IPS DF 4.7 (cell line): ENCODE results near the gene BAK1.

Experiments
- DNase-seq: peaks from one replicate; pipeline ENCODE4 v3.0.0-alpha.2; 2013; ENCODE audit warnings: low spot score; ENCODE audit errors: extremely low read depth

BAK1 gene

DNA sequence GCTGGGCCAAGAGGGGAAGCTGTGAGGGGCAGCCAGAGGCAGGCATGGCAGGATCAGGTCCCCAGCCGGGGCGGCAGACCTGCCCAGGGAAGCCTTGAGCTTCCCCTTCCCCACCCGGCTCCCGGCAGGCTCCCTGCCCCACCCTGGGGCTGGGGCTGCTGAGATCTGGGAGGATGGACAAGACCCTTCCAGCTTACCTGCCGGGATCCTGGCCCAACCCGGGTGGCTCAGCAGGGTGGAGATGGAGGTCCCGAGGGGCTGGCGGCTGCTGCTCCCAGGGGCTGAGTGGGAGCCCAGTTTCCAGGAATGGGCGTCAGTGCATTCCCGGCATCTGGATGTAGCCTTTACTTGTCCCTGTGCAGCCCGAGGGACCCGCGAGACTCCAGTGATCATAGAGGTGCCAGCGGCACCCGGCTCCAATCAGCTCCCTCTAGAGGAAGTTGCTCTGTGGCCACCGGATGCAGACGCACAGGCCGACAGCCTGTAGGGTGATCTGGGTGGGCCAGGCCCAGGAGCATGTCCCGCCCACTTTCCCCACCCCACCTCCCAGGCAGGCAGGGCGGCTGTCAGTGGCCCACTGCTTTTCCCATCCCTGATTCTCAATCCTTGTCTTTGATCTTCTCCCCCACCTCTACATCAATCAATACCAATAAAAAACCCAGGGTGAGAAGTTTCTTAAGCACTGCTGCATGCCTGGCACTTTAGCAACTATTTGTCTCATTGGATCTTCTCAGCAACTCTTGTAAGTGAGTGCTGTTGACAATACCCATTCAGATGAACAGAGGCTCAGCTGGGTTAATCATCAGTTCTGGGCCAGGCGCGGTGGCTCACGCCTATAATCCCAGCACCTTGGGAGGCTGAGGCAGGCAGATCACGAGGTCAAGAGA is at the start of gene BAK1:
TSS of gene BAK1 (minus strand) at position 449 of the 887 bp plus-strand sequence. CDS start 2,672 bp downstream, outside the sequence.
- no peak for DNase-seq

DNA sequence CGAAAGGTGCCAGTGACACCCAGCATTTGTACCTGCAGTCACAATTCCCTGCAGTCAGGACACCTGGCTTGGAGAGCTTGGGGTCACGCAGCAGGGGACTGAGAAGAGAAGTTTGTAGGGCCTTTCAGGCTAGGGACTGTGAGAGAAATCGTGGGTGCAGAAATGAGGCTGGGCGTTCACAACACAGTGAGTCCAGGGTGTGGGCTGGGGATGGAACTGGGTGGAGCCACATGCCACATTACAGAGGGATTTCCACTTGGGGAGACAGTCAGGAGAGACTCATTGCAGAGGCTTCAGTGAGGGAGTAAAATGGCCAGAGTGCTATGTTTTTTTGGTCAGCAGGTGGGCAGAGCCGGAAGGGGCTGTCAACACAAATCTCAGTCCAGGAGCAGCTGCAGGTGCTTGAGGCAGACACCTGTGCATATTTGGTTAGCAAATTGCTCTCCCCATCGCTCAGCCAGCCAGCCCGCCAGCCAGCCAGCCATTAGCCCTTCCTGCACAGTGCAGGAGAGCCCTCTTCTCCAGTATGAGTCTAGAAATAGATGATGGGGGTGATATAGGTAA is 48.4 kb upstream of the BAK1 start:
- DNase-seq: no peak

DNA sequence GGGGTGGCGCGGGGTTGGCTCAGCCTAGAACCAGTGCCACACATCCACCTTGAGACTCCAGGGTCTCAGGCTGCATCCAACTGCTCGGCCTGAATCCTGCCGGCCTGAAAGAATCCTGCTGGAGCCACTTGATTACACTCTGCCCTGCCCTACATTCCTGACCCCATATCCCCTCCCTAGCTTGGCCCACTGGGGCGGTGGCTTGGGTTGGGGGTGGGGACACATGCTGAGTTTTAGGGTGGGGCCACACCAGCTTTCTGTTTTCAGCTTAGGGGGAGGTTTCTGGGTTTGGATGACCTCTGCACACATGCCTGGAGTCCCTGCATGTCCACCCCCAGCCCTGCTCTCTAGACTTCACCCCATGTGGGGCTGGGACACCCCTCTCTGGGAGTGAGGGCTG is 47.8 kb upstream of the BAK1 start:
- no peak for DNase-seq

DNA sequence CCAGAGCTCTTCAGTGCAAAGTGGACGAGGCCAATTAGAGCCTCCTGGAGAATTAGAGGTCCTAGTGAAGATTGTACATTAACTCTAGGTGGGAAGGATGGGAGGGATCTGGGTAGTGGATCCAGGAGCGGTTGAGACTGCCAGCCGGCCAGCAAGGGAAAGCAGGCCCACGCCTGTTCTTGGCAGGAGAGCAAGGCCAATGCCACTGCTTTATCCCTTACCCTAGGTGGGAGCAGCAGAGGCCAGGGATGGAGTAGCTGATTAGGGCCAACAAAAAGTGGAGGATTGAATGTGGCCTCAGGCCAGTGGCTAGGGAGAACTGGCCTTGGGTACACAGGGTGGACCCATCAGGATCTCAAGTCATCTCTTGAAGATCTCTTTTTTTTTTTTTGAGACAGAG is 44.8 kb upstream of the BAK1 start:
- no peak for DNase-seq

DNA sequence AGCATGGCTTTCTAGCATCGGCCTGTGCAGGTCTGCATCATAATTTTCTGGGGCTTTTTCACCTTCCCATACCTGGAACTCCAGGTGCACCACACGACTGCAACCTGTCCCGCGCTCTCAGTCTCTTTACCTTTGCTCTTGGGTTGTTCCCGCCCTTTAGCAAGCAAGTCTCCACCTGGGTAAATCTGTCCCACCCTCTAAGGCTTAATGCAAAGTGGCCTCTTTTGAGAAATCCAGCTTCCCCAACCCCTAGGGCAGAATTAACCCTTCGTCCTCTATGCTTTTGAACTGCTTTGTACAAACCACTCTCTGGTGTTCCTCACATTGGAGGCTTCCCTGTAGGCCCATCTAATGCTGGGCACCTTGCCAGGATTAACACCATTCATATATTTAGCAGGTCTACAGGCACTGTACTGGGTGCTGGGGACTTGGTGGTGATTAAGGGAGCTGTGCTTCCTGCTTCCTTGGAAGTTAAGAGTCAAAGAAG is 43.9 kb upstream of the BAK1 start:
- no peak for DNase-seq

DNA sequence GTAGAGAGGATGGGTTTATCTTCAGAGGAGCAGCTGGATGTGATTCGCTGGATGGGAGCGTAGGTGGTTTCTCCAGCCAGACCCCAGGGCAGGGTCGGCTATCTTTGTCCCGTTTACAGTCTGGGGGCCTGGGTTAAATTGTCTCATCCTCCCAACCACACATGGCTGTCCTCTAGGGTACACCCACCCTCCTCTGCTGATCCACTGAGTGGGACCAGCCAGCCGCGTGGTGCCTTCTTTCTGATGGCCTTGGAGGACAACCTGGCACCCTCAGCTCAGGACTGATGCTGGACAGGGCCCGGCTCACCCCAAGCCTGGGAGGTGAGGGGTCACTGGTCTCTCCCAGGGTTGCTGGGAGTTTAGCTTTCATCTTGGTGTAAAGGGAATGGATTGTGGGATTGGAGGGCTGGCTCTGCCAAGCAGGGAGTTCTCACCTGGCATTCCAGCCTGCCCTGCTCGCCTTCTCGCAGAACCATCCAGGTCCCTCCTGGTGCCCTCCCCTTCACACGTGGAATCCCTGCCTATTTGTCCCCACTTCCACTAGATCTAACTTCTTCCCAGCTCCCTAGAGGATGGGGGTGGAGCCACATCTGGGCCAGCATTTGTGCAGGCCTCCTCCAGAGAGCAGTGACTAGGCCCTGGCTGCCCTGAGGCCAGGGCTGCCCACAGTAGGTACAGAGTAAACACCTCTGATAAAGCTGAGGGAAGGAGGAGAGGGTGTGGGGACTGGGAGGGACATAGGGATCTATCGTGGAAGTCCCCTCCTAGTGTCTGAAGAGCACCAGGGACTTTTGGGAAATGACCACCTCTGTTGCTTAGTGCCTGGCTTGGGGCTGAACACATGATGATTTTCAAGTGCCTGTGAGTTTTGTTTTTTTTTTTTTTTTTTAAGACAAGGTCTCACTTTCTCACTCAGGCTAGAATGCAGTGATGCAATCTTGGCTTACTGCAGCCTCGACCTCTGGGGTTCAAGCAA is 42.7 kb upstream of the BAK1 start:
- no peak for DNase-seq

DNA sequence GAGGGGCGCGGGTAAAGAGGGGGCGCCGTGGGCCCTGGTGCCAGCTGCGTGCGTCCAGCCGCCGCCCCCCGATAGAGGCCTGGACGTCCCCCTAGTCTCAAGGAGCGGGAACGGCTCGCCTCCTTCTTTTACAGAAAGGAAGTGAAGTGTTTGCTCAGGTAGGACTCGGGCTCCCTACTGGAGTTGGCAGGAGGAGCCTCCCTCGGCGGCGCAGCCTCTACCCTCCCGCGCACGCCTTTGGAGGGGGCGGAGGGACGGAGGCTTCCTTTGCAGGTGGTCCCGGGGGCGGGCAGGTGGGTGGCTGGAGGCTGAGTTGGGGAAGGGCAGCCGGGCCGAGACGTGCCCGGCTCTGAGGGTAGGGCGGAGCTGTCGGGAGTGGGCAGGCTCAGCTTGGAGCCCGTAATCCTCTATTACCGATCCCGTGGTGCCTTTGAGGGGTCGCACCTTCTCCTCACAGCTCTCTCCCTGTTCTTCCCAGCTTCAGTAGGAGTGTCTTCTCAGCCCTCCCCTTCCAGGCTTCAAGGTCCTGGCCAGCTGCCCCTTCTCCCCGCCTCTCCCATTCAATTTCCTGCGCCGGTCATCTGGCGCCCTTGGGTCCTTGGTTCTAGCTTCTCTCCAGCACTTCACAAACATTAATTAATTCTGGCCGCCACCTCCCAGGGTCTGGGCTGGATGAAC is 41.8 kb upstream of the BAK1 start:
- DNase-seq: no peak

DNA sequence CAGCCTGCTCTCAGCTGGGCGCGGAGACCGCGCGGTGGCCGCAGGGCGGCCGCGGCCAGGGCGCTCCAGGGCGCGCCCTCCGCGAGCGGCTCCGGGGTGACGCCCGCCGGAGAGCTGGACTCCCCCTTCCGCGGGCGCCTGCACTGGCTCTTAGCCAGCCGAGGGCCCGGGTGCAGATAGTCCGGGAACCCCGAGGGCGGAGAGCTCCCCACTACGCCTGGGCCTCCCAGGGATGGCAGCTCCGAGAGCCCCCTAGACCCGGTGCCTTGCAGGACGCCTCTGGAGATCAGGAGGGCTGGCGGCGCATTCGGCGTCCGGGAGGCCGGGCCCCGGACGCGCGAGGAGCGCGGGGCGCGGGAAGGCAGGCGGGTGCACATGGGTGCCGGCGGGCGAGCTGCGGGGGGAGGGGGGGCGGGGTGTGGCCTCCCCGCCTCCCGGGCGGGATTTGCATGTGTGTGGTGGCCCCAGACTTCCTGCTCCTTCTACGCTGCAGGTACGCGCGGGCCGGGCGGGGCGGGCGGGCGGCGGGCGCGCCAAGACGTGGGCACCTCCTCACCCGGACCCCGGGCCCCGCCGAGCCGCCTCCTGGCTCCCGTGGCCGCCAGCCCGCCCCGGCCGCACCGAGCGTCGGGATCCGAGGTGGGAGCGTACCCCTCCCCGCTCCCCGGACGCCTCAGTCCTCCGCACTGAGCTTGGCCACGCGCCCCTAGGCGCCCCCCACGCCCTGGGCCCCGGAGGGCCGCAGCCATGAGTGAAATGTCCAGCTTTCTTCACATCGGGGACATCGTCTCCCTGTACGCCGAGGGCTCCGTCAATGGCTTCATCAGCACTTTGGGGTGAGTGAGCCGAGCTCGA is 41.0 kb upstream of the BAK1 start, which contains the start of gene ITPR3:
TSS of gene ITPR3 (plus strand) at position 467 of the 855 bp plus-strand sequence. CDS start at position 748, 281 bp downstream.
- DNase-seq: no peak

DNA sequence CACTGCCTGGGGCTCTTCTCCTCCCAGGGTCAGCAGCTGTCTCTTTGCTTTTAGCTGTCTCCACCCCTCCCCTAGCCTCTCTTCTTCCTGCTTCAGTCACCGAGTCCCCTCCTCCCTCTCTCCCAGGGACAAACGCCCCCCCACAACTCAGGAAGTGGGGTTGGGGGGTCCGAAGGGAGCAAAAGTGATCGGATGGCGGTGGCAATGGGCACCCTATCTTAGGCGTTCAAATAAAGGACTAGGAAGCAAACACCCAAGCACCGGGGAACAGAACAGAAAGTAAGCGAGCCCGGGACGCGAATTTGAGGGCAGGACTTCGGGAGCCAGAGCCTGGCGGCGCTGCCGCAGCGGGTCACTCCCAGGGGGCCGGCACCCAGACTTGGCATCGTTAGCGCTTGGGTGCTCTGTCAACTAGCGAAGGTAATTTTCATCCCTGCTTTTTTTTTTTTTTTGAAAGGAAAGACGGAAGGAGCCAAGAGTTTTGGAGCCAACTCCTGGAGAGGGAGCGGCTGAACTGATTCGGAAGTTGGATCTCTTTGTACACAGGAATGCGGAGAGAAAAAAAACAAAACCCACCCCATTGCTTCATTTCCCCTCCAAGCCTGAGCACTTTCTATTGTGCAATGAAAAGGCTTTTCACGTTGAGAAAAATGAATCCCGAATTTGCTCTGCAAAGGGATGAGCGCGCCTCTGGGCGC is 40.2 kb upstream of the BAK1 start:
- no peak for DNase-seq

DNA sequence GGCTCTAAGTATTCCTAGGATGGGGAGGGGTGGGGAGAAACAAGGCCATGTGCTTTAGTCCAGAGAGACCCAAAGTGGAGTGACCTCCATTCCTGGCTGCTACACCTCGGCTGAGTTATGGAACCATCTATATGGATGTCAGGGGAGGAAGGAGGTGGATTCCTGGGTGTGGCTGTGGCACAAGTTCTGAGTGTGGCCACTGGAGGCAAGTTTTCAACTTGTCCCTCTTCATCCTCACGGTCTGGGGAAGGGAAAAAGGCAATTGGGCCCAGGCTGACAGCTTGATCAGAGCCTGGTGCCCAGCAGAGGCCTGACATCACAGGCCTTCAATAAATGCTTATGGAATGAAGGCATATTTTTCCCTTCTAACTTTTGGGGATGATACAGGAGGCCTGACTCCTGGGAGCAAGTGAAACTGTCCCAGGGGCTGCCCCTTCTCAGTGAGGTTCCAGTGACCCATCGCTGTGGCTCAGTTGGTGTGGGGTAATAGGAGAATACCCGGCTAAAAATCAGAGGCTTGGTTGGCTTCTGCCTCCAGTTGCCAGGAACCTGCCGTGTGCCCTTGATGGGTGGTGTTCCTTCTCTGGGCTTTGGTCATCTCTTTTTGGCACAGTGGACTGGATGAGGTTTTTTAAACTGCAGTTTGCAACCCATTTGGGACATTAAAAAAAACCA is 39.2 kb upstream of the BAK1 start:
- DNase-seq: no peak

DNA sequence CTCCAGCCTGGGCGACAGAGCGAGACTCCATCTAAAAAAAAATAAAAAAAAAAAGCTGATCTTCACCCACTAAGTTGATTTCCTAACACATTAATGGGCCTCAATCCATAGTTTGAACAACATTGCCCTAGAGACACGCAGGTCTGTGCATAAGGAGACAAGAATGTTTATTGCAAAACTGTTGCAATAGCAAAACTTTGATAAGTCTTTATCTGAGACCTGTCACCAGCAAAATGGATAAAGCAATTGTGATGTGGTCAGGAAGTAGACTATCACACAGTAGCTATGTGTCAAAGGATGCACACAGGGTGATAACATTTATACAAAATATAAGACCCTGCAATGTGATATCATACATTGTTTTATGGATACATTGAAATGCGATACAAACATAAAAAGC is 36.8 kb upstream of the BAK1 start:
- DNase-seq: no peak

DNA sequence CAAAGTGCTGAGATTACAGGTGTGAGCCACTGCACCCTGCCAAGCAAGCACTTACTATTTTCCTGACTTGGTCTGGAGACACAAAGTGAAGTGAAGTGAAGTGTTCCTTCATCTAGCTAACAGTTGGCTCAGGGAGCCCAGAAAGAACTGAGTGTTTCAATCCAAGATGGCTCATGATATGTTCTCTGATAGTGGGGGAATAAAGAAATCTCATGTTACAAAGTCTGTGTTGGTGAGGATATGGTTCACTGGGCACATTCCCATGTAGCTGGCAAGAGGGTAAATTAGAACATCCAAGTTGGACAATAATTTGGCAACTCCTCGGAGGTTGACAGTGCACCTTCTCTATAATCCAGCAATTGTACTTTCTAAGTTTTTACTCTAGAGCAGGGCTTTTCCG is 36.0 kb upstream of the BAK1 start:
- DNase-seq: no peak

DNA sequence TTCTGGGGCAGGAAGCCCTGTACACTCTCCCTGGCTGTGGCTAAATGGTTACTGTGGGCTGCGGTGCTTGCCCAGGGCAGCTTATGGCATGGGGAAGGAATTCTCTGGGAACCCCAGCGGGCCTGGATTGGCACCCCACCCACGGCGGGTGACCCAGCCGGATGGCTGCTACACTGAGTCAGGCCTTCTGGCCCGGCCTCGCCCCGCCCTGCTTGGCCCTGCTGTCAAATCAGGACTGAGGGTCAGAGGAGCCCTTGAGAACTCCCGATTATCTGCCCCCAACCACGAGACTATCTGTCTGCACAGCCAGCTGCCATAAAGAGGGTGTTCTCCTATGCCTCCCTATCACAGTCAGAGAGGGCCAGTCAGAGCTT is 33.7 kb upstream of the BAK1 start:
- no peak for DNase-seq

DNA sequence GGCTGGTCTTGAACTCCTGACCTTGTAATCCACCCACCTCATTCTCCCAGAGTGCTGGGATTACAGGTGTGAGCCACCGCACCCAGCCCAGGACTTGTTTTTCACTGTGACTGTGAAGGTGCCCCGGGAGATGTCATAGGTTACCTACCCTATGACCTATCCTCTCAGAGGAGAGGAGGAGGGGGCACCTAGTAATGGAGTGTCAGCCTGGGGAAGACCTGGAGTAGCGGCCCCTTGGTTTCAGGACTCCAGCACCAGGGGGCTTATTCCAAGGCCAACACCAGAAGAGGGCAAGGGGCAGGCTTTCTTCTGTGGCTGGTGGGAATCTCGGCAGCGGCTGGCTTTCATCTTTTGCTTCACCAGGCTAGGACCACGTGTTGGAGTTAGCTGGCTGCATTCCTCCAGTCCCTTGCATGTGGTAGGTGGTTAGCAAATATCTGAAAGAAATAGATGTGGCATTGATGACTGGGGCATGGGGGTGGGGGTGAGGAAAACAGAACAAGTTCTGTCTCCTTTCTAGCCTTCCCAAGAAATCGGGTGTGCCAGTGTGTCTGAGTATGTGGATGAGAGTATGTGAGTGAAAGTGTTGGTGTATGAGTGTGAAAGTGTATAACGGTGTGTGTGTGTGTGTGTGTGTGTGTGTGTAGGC is 33.2 kb upstream of the BAK1 start:
- no peak for DNase-seq

DNA sequence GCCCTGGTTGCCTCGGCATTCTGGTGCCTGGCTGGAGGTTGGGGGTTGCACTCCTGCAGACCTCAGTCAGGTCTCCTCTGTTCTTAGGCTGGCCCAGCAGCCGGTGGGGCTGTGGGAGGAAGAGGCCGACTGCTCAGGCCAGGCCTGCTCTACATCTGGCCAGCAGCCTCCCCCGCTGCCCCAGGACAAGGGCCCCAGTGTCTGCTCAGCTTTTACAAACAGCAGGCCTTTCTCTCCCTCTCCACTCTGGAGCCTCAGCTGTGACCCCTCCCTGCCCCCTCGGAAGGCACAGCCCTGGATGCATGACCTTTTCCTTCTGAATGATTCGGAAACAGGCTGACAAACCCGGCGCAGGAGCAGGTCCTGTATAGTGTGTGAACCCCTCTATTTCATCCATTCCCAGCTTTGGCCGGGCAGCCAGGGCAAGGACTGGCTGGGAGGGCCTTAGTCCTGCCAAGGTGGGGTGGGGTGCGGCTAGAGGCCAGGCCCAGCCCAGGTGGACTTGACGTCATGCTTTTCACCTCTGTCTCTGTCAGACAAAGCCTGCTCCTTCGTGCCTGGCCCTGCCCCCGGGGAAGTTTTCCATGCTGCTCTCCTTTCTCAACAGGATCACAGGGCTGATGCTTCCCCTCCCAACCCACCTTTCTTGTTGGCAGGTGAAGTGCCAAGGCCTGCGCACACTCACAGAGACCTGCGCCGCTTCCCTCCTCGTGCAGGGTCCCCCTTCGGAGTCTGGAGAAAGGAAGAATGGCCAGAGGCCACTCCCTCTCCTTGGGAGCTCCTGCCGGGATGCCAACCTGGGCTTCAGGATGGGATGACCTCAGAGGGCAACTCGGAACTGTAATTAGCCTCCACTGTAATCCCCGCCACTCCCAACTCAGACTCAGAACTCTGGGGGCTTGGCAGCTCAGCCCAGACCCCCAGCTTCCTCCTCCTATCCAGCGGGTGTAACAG is 31.0 kb upstream of the BAK1 start:
- no peak for DNase-seq

DNA sequence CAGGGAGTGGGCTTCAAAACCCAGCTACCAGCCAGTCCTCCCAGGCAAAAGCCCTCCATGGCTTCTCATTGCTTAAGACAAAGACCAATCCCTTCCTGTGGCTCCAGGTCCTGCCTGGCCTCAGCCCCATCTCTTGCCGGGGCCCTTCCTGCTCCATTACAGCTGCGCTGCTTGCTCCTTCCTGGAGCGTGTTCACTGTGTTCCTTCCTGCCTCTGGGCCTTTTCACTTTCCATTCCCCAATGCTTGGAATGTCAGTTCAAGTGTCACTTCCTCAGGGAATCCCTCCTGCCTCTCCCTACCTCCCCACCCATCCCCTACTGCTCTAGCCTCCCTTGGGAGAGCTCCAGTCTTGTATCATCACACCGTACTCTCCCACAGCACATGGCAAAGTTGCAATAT is 30.0 kb upstream of the BAK1 start:
- no peak for DNase-seq

DNA sequence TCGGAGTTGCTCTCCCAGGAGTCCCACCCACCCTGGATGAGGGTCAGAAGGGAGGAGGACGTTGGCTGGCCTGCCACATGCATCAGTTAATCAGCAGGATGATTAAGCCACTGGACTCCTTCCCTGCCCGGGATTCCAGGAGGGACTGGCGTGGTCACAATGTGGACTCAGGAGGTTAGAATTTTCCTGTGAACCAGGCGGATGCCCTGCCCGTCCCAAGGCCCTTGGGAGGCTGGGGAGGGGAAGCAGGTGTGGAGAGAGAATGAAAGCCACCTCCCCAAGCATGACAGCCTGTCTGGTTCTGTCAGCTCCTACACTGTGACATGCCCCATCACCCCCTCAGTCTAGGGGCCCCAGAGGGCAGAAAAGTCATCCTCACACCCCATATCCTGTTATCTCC is 29.5 kb upstream of the BAK1 start:
- DNase-seq: no peak
